ENCODE data around the gene BCO2. TPM values are rescaled to one million over a fixed set of nuclear protein-coding genes. Genes with fewer than 3 reads are reported as not detected.

Gene BCO2, protein sequence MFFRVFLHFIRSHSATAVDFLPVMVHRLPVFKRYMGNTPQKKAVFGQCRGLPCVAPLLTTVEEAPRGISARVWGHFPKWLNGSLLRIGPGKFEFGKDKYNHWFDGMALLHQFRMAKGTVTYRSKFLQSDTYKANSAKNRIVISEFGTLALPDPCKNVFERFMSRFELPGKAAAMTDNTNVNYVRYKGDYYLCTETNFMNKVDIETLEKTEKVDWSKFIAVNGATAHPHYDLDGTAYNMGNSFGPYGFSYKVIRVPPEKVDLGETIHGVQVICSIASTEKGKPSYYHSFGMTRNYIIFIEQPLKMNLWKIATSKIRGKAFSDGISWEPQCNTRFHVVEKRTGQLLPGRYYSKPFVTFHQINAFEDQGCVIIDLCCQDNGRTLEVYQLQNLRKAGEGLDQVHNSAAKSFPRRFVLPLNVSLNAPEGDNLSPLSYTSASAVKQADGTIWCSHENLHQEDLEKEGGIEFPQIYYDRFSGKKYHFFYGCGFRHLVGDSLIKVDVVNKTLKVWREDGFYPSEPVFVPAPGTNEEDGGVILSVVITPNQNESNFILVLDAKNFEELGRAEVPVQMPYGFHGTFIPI
- 16.1 TPM for total RNA-seq

DNA sequence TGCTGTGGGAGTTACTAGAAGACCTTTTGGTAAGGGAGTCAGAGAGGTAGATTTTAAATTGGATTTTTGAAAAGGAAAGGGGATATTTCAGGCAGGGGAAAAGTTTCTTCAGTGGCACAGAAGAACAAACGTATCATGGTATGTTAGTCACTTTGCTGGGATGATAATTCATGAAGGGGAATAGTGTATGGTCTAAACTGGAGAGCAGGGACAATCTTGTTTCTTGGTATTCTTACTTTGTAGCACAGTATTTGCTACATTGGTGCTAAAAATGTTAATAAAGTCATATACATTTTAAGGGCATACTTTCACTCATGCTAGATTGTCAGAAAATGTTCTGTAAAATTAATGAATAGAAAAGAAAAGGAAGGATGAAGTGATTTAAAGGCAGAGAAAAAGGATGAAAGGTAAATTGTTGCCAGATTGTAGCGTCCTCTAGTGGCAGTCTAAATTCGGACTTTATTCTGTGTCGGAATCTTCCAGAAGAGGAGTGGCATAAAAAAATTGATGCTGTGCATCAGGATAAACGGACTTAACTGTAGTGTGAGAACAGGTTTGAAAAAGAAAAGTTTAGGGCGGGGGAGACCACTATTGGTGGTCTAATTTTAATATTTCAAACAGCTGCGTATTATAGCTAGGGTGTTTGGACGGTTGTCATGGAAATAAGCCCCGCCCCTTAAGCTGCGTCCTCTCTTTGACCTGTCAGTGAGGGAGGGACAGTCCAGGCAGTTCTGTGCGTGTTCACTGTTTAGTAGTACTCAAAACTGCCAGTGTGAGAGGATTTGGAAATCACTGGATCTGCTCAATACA lies at the start of gene BCO2:
BCO2 (plus strand) TSS at position 724 of the 810 bp plus-strand sequence. CDS start 90 bp downstream, outside the sequence.

DNA sequence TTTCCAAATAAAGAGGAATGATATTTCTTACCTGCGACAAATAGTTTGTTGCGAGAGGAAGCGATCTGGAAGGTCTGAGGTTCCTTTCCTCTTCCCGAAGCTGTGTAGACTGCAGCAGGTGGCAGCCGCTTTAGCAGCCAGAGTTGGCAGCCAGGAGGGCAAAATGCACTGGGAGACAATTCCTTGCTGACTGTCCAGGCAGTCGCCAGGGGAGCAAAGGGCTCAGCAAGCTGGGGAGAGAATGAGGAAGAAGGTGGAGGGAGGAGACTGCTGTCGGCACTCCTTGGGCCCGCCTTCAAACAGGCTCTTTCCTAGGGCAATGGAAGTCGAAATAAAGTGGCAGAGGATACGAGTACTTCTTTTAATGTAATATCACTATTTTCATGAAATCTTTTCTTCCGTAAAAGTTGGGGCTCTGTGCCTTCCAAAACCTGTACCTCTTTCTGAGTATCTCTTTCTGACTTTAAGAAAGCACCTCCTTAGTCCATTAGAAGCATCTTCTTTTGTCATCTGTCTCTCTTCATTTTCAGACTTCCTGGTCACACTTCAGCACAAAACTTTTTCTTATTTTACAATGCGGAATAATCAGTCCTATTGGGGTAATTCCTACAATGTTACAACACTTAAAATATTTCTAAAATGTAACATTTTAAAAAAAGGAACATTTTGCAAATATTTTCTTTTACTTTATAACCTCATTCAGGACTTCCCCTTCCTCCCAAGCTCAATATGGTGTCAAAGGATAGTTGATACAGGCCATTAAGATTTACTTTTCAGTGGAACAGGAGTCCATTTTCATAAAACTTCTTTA lies 11.2 kb upstream of the BCO2 start, which contains the start of gene IL18:
IL18 (minus strand) TSS at position 220 of the 811 bp plus-strand sequence. CDS start 9,041 bp downstream, outside the sequence.

DNA sequence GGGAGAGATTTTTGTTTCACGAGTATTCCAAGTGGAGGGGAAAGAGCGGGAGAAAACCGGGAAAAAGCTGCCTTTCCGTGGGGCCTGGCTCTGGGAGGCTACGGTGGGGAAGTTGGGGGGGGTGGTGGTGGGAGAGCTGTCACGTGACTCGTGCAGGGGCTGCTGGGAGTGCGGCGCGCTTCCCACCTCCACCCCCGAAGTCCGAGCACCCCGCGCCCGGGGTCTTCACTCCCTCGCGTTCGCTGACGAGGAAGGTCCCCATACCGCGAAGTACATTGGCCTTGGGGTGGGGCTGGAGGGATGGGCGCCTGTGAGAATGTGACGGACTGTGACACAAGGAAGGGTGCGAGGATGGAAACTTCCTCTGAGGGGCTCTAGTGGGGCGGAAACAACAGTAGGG lies 8.2 kb upstream of the BCO2 start, which contains the start of gene TEX12:
TEX12 (plus strand) TSS at position 228 of the 400 bp plus-strand sequence. CDS start 1,897 bp downstream, outside the sequence.

DNA sequence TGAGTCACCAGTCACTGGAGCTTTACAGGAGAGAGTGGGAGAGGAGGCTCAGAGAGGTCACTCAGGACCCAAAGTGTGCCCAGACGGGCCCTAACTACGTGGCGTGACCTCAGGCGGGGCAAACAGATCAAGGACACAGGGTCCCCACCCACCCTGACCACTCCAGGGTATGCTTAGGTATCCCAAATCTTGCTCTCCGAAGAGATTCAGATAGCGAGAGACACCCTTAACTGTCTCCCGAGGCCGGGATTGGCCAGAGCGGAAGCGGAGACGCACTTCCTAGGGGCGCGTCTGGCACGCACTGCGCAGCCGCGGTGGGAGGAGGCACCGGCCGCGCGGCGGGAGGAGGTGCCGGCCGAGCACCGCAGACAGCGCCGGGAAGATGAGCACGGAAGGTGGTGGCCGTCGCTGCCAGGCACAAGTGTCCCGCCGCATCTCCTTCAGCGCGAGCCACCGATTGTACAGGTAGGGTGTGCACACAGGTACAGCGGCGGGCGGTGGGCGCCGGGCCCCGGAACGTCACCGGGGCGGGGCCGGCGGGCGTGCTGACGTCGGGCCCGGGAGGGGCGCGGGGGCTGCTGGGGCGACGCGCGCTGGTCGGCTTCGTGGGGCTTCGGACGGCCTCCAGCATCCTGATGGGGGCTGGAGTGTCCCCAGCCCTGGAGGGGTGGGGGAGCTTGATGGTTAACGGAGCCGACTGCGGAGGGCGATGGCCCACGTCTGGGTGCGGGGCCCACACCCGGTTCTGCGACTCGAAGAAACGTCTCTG lies 50.9 kb downstream of the BCO2 start, which contains the start of gene PTS:
PTS (plus strand) TSS at position 367 of the 769 bp plus-strand sequence; CDS start at position 383, 16 bp downstream.

DNA sequence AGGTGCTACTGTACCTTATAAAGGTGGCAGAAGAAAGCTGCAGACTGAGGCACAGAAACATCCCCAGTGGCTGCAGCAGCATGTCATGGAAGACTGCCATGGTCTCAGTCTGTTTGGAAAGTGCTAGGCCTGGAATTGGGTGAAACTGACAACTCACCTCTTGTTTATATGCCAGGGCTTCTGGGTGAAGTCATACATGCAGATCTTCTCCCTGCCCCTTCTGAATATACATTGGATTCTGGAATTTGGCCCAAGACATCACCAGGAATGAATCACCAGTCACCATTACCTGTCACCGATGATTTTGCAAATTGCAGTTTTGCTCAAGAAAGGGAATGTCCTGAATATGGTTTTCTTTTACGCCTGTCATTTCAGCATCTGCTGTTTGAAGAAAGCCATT lies 85.2 kb downstream of the BCO2 start, which contains the start of gene PLET1:
PLET1 (minus strand) TSS at position 371 of the 400 bp plus-strand sequence; CDS start at position 100, 271 bp downstream.

Other genes with a start within 250 kb of the BCO2 start
- 53.6 TPM for gene DIXDC1, start 238.2 kb upstream of the BCO2 start, total RNA-seq
- gene DLAT, start 150.1 kb upstream of the BCO2 start, total RNA-seq, result 35.1 TPM
- gene PIH1D2, start 101.5 kb upstream of the BCO2 start, total RNA-seq, result 5.9 TPM
- 31.3 TPM for gene NKAPD1, start 101.2 kb upstream of the BCO2 start, total RNA-seq
- 48.8 TPM for gene TIMM8B, start 88.8 kb upstream of the BCO2 start, total RNA-seq
- gene SDHD, start 88.6 kb upstream of the BCO2 start, total RNA-seq, result 70.3 TPM
- 4.4 TPM for gene IL18, start 11.4 kb upstream of the BCO2 start, total RNA-seq
- gene TEX12, start 8.1 kb upstream of the BCO2 start, total RNA-seq, result 0.93 TPM
- gene PTS, start 50.9 kb downstream of the BCO2 start, total RNA-seq, result 34.7 TPM
- gene PLET1, start 85.3 kb downstream of the BCO2 start, total RNA-seq, result not detected